HepG2 (cell line): ENCODE measurements around the gene COL26A1.

ENCODE experiments used
- CENPT ChIP-seq: sonication (generic); formaldehyde crosslinking; IDR thresholded peaks from 2 replicates; pipeline ENCODE4 v1.8.0; 2022; ENCODE audit warnings: low read depth, mild to moderate bottlenecking, moderate library complexity, missing genetic modification reagents
- GATAD1 ChIP-seq: IDR thresholded peaks from 2 replicates; pipeline ENCODE4 v1.6.1; 2016; ENCODE audit warnings: missing genetic modification reagents, missing compliant biosample characterization
- MED1 ChIP-seq: sonication (generic); formaldehyde crosslinking; IDR thresholded peaks from 2 replicates; pipeline ENCODE4 v1.4.0; 2020; ENCODE audit warnings: missing genetic modification reagents
- SETDB1 ChIP-seq: sonication (generic); formaldehyde crosslinking; IDR thresholded peaks from 2 replicates; pipeline ENCODE4 v1.5.1; 2020; ENCODE audit warnings: missing genetic modification reagents, mild to moderate bottlenecking, borderline replicate concordance
- ZNF207 ChIP-seq: fragments of 450-650 bp; IDR thresholded peaks from 2 replicates; pipeline ENCODE4 v1.6.1; 2016; ENCODE audit warnings: antibody characterized with exemption, borderline replicate concordance
- TF ChIP-seq, protein P1 (sequence below): sonication (generic); formaldehyde crosslinking; IDR thresholded peaks from 2 replicates; pipeline ENCODE4 v1.5.0; 2020; ENCODE audit warnings: missing genetic modification reagents

- TF ChIP-seq MED1 (CRISPR knock-in tag) (no peak), GATAD1 (CRISPR knock-in tag) (no peak), SETDB1 (CRISPR knock-in tag) (no peak), ZNF207 (no peak), CENPT (CRISPR knock-in tag) (no peak)
- TF ChIP-seq, protein P1, sequence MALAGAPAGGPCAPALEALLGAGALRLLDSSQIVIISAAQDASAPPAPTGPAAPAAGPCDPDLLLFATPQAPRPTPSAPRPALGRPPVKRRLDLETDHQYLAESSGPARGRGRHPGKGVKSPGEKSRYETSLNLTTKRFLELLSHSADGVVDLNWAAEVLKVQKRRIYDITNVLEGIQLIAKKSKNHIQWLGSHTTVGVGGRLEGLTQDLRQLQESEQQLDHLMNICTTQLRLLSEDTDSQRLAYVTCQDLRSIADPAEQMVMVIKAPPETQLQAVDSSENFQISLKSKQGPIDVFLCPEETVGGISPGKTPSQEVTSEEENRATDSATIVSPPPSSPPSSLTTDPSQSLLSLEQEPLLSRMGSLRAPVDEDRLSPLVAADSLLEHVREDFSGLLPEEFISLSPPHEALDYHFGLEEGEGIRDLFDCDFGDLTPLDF (CRISPR knock-in tag): no peak
Measured at GRCh38 chr7:101507327-101507726, 144.7 kb downstream of the COL26A1 start.
